RKO (cell line): ENCODE results near the gene PEAK1.

Source experiments
- DNase-seq: peaks from one replicate; pipeline ENCODE4 v3.0.0-alpha.2; 2016; ENCODE audit warnings: low spot score

PEAK1 gene

DNA sequence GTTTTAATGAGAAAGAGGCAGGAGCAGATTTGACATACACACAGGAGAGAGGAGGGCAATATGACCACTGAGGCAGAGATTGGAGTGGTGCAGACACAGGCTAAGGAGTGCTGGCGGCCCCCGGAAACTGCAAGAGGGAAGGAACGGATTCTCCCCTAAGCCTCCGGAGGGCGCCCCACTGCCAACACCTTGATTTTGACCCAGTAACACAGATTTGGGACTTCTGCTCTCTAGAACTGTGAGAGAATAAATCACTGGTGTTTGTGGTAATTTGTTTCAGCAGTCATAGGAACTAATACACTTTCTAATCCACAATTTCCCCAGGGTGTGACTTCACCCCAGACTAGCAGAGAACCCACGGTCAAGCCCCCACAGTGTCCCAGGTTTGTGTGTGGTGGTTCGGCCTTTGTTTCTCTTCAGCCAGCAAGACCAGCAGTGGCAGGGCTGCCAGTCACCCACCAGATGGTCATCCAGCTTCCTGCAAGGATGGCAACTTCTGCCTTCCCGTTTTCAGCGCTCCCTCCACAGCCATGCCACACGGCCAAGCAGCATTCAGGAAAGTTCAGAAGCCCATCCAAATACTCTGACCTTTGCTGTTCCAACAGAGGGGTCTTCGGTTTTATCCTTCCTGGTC lies 325.4 kb downstream of the PEAK1 start:
- DNase-seq: no peak

DNA sequence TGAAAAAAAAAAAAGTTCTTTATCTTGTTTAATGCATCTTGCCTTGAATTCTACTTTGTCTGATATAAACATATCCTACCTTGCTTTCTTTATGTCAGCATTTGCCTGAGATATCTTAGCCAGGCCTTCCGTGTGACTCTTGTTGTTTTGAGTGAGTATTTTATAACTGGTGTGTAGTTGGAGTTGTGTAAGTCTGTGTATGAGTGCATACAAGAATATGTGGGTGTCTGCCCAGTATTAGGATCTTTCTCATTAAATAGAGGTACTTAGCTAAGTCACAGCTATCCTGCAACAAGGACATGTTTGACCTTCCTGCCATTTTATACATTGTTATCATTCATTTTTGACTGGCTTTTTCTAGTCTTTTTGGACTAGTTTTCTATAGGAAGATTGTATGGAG lies 326.5 kb downstream of the PEAK1 start:
- no peak for DNase-seq

DNA sequence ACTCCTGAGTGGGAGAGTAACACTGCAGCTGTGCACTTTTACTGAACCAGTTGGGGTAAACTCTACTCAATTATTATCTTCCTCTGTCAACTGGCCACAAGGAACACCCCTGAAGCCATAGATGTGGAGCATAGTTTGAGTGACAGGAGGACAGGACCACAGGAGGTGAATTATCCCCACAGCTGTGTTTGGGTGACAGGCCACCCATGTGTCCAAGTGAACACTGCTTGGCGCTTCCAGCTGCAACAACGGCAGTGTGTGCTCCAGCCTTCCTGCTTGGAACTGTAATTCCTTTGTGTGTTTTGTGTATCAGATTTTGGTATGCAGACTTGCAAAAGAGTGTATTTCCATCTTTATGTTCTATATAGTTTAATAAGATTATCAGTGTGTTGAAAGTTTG lies 328.8 kb downstream of the PEAK1 start:
- DNase-seq: no peak

DNA sequence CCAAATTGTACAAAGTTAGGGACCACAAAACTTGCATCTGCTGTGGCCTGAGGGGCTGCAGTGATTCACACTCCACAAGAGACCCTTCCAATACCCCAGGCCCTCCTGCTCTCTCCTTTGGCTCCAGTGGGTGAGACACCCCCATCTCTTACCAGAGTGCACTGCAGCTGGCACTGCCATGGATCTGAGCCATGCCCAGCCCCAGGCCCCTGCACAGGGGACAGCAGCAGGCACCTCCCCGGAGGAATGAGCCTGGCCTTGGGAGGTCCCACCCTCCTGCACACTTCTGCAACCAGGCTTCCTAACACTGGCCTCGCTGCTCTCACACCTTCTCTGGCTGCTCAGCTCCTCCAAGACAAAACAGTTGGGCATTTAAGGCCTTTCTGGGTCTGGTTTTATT lies 332.7 kb downstream of the PEAK1 start:
- DNase-seq: no peak

DNA sequence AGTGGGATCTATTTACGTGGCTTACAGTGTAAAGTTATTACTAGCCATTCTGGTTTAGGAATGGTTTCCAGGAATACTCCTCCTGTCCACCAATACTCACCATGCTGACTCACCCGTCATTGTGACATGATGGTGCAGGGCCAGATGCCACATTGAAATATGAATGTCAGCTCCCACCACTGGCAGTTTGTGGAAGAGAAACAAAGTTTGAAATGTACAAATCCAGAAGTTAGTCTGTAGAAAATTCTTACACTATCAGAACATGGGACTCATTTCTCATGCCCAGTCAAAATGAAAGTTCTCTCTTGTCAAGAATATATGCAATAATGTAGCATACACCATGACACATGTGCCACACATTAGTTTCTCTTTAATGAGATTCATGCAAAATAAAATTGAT lies 334.6 kb downstream of the PEAK1 start:
- DNase-seq: peak; percentile 39

DNA sequence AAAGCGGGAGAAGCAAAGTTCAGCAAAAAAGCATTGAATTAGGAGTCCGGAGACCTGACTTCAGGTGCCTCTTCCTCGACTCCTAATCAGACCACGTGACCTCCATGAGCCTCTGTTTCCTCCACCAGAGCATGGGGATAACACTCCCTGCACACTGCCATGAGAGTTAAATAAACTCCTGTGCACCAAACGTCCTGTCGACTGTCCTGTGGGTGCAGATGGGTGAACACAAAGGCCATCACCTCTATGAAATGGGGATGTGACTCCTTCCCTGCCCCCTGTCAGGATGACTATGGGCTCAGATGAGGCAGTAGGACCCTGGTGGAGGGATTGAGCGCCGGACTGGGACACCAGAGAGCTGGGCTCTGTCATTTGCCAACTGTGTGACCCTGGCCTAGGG lies 335.5 kb downstream of the PEAK1 start:
- no peak for DNase-seq

DNA sequence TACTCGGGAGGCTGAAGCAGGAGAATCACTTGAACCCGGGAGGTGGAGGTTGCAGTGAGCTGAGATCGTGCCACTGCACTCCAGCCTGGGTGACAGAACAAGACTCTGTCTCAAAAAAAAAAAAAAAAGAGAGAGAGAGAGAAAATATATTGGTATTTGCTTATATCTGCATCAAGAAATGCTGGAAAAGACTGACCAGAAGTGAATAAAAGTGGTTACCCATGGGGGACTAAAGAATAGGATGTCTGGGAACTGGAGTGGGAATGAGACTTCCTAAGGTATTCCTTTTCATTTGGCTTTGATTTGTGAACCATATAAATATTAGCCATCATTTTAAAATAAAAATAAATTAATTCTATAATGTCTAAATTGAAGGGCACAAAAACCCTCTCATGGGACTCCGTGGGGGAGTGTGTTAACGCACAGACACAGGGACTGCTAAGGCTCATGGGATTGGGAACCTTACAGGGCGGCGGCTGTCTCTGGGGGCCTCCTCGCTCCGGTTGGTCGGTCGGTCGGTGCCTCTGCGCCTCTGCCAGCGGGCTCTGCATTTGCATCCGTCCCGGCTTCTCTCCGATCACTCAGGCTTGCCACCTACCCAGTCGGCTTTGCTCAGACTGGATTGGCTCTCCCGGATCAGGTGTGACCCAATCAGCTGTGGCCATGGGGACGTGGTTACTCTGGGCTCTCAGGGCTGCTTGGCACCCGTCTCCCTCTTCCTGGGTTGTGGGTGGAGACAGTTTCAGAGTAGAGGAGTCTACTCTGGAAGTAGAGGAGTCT lies 336.3 kb downstream of the PEAK1 start:
- DNase-seq: no peak

DNA sequence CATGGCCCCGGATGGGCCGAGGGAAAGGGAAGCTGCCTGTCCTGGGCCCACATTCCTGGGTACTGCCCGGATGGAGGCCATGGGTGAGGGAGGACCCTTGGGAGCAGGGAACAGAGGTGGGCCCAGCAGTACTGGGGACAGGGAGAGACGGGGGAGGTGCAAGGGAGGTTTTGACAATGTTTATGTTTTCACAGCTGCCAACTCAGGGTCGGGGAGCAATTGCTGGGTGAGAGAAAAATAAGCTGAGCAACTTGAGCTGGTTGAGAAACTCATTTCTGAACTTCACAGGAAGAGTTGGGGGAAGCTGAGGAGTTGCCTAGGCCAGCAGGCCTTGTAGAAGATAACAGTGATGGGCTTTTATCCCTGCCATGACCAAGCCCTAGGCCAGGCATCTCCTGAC lies 337.9 kb downstream of the PEAK1 start:
- DNase-seq: no peak

DNA sequence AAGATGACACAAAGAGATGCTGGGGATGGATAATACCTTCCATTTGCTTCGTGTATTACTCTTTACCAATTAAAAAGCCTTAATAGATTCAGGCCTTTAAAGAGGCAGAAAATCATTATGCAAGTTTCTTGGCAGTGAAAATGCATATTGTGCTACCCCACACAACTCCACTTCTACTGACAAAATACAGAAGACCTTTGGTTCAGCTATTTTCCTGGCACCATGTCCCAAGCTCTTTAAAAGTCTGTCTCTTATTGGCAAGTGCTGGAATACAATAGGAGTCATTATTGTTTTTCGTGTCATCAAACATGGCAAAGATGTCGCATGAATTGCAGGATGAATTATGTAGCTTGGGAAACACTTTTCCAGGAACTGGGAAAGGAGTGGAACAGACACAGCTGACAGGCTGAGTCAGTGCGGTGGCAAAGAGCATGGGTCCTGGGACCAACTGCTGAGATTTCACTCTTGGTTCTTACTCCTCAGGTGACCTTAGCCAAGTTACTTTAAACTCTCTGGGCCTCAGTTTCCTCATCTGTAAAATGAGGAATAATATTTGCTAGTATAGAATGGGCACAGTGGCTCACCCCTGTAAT lies 343.5 kb downstream of the PEAK1 start:
- no peak for DNase-seq

DNA sequence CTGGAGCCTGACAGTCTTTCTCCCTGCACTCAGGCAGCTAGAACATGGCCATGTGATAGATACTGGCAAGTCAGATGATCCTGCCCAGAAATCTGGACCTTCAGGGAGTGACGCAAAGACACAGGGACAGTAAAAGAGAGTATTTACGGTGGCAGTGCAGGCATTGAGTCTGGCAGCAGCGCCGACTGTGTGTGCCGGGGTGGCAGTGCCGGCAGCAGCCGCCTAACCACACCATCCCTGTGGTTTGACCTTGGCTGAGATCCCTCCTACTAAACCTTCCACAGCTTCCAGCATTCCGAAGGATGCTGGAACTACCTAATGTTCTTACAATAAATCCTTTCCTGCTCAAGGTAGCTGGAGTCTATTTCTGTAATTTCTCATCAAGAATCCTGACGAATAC lies 344.4 kb downstream of the PEAK1 start:
- no peak for DNase-seq

DNA sequence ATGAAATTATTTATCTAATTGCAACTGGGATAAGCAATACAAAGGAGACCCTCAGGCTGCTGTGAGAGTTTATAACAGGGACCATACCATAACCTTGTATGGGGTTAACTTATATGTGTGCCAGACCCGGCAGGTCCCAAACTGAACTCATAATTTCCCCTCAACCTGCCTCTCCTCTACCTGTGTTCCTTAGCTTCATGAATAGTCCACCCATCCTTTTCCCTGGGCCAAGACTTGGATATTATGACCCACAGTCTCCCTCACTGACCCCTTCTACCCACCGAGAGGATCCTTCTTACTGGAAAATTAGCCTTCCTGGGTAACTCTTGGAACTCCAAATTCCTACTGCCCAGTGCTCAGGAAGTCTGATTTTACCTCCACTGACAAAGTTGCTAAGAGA lies 345.6 kb downstream of the PEAK1 start:
- DNase-seq: no peak

DNA sequence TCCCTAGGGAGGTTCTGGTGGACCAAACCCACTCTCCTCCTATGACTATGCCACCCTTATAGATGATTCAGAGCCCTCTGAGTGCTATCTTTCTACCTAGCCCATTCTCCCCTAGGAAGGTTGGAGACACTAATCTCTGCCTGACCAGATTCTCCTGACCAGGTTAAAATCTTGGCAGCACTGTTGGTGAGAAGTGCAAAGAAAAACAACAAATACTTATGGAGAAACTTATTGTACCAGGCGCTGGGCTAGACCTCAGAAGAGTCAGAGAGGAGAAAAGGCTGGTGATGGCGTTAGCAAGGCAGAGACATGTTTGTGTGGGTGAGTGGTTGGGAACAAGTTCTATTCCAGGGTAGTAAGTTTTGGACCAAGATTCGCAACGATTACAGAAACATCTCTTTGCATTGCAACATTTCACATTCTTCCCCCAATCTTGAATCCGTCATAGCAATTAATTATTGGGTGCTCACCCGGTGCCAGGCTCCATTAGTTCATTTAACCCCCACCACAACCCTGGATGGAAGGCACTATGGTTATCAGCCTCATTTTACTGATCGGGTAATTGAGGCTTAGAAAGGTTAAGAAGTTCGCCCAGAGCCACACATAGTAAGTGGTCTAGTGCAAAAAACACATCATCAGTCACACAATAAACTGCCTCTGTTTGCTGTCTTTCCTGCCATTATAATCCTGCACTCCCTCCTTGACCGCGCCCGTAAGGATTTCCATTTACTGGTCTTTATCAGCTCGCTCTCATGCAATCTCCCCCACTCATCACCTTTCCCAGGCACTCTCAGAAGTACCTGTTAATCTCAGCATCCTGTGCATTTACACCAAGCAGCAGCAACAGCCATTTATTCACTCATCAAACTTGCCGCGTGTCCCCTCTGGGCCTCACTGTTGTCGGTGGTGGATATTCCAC lies 348.3 kb downstream of the PEAK1 start:
- no peak for DNase-seq

DNA sequence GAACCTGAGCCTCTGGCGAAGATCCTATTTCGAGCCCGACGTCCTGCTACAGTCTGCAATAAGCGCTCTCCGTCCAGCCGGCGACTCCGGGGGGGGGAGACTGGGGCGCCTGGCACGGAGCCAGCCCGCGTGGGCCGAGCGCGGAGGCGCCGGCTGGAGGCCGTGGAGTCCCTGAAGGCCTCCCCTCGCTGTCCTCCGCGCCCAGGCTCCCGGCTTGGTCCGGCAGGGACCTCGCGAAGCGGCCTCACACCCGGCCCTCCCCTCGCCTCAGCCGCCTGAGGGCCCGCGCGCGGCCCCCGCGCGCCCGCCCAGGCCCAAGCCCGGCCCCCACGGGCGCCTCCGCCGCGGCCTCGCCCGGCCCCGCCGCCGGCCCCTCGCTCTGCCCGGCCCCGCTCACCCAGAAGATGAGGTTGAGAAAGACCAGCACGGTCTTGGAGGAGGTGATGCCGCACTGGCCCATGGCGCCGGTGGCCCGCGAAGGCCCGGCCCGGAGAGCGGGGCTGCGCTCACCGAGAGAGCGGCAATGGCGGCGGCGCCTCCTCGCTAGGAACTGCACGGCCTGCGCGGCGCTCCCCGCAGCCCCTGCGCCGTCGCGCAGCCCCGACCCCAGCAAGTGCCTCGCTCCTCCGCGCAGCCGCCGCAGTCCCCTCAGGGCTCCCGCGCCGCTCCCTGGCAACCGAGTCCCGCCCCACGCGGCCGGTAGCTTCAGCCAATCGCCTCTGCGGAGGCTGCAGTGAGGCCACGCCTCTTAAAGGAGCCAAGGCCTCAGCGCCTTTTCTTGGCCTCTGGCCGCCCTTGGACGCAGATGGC lies 349.2 kb downstream of the PEAK1 start, which contains the start of gene TSPAN3:
TSPAN3 (minus strand) TSS at position 615 of the 810 bp plus-strand sequence; CDS start at position 460, 155 bp downstream.
- DNase-seq: peak; percentile 95

DNA sequence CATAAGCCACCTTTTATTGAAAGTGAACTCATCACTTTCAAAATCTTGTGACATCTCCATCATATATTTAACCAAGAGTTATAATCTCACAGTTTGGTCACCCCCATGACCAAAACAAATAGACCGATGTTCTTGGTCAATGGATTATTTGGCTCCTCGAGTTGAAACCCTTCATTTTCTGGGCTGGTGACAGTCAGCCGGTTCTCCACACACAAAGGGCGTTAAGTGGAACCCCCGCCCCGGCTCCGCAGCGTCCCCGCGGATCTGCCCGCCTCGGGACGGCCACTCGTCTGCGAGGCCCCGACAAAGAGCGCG lies 349.8 kb downstream of the PEAK1 start:
- no peak for DNase-seq

DNA sequence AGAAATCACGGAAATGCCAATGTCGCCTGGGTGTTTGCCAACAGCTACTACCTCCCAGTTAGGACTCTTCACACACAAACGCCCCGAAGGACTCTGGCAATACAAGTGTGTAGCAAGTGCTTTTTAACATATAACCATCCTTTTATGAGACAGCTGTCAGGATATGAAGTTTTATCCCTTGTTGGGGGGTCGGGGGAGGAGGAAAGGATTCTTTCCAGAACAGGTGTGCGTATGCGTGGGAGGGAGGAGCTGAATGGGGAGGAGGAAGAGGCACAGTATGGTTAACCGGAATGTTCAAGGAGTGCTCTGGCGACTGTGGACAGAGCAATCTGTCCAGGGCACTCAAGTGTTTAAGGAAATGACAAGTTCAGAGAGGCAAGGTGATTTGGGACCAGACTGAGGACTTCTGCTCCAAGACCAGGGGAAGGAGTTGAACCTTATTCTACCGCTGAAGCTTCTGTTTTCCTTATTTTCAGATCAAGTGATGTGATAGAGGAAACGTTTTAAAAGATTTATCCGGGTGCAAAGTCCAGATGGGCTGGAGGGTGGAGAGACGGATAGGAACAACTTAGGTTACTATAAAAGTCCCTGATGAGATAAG lies 350.3 kb downstream of the PEAK1 start:
- peak; percentile 60 for DNase-seq

DNA sequence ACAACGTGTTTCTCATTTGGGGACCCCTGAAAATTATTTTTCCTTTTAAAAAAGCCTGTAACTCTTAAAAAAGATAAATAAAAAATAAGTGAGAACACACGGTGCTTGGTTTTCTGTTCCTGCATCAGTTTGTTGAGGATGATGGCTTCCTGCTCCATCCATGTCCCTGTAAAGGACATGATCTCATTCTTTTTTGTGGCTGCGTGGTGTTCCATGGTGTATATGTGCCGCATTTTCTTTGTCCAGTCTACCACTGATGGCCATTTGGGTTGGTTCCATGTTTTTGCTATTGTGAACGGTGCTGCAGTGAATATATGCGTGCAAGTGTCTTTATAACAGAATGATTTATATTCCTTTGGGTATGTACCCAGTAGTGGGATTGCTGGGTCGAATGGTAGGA lies 351.3 kb downstream of the PEAK1 start:
- no peak for DNase-seq

DNA sequence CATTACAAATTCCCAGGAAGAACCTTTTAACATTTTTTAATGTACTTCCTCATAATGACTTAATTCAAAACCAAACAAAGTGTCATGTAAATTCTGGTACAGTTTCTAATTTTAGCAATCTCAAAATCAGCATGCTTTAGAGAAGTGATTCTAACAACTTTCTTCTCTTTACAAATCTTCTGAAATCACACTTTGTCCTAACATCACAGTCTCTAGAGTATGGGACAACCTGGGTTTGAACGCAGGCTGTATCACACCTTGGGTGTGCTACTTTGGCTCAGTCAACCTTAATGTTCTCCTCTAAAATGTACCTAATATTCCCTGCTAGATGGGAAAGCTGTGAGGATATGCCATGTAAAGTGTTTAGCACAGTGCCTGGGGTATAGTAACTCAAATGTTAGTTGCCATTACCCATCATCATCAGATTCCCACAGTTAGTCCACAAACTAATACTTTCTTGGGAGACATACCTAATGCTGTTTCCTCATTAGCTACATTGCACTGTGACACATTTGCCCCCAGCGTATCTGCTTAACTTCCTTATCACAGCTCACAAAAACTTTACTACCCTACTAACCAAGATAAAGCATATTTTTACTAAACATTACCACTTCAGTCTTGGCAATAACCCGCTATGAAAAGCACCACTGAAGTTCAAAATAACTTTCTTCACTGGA lies 352.1 kb downstream of the PEAK1 start:
- DNase-seq: no peak

DNA sequence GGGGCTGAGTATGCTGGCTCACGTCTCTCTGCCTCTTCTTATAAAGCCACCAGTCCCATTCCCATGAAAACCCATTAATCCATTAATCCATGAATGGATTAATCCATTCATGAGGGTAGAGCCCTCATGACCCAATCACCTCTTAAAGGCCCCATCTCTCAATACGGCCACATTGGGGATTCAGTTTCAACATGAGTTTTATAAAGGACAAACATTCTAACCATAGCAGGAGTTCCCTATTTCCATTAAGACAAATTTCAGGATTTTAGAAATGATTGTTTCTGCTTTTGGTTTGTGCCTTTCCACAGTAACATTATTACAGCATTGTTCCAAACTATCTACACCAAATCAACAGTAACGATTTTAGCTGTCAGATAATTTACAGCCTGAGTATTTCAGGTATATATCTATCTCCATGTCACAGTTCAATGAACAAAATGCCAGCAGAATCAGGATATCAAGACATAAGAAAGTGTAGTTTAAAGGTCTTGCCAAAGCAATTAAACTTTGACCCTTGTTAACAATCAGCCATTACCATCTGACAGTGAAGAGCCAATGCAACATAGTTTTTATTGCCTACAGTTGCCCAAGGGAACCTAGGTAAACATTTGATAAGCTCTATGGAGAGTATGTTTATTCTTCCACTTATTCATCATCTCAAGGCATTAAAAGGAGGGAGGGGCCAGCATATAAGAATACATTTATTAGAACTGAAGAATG lies 352.8 kb downstream of the PEAK1 start:
- DNase-seq: peak; percentile 18

DNA sequence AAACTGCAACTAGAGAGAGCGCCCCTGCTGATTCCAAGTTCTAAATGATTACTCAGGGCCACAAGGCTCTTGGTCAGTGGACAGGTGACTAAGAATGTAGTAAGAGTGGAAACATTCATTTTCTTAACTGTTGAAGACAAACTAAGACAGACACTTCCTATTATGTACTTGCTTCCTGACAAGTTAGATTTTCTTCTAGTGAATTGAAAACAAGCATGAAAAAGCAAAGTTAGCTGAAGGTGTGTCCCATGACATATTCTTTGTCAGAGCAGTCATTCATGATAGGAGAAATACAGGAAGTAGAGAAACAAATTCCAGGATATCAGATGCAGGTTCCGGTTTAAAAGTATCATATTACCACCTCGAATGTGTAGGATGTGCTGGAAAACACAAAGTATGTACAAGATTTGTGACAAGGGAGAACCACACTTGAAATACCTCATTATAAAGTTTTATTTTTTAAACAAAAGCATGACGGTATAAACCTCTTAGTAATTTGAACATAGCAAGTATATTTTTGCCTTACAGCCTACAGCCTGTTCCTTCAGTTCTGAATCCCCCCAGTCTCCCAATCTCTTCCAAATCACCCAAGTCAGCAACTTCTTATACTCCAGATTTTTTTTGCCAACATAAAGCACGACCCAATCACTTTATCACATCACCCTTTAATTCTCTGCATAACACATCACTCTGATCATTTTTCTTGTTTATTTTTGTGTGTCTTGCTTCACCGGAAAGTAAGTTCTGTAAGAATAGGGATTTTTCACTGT lies 355.2 kb downstream of the PEAK1 start:
- peak; percentile 96 for DNase-seq
